Measurements from ENCODE around the gene TLR7. TPM values are rescaled to one million over a fixed set of nuclear protein-coding genes. Genes with fewer than 3 reads are reported as not detected.

TLR7 gene
- total RNA-seq, 1 donor: not detected

DNA sequence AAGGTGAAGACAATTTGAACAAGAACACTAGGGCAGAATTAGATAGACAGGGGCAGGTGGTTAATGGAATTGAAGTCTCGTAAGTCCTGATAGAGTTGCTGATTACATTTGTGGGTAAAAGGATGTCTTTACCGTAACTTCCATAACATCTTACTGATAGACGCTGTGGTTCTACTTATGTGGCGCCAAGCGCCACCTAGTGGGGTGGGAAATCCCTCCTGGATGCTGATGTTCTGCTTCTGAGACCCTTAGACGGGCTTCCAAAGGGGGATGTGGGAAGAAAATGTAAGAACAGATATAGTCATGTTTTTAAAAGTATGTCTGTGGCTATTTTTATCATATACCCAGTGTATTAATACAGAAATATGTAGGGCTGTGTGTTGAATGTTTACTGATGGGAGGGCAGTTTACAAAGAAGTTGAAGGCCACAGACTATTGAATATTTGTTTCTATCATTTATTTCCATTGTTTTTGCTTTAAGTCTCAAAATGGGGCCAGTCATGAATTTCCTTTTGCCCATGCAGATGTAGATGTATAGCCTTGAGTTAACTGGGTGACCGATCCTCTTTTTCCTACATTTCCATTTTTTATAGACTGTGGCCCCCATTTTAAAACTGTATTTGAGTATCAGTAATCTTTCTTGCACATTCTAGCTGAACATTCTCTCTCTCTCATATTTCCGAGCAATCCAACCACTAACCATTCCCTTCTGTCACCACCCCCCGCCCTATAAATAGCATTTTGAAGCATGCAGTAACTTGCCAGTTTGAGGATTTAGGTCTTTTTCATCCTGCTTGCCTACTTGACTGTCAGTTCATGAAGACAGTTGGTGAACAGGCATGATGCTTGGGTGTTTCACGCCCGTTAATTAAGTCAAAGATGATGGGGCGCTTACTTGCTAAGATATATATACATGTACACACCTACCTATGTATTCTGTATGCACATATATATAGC lies 27.5 kb downstream of the TLR7 start:
- DNase-seq (ENCODE audit: low read depth): peak; percentile 43
- TF ChIP-seq, protein P1, sequence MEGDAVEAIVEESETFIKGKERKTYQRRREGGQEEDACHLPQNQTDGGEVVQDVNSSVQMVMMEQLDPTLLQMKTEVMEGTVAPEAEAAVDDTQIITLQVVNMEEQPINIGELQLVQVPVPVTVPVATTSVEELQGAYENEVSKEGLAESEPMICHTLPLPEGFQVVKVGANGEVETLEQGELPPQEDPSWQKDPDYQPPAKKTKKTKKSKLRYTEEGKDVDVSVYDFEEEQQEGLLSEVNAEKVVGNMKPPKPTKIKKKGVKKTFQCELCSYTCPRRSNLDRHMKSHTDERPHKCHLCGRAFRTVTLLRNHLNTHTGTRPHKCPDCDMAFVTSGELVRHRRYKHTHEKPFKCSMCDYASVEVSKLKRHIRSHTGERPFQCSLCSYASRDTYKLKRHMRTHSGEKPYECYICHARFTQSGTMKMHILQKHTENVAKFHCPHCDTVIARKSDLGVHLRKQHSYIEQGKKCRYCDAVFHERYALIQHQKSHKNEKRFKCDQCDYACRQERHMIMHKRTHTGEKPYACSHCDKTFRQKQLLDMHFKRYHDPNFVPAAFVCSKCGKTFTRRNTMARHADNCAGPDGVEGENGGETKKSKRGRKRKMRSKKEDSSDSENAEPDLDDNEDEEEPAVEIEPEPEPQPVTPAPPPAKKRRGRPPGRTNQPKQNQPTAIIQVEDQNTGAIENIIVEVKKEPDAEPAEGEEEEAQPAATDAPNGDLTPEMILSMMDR (IDR thresholded peaks at IDR 0.05; ENCODE audit: insufficient read depth, low read depth, low read length): peak; percentile 65
- no peak overlapping the region for H3K4me3 ChIP-seq (ENCODE audit: low read depth, low read length)

DNA sequence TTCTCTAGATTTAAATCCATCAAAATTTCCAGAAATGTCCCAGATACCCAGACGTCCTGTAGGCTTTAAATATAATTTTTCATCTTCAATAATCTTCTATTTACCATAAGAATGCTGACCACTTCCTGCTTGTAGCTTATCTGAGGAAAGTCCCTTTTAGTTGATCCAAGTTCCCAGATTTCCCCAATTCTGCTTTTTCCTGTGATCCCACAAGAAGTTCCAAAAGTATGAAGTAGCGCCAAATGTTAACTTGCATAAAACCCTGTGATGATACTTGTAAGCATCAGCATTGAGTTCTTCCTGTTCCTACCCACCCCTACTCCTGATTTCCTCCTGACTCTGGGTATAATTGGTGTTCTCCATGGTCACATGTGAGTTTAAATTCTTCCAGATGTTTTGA lies 29.0 kb downstream of the TLR7 start:
- DNase-seq (ENCODE audit: low read depth): peak; percentile 12
- TF ChIP-seq, protein P1 (IDR thresholded peaks at IDR 0.05; ENCODE audit: insufficient read depth, low read depth, low read length): no peak
- H3K4me3 ChIP-seq (ENCODE audit: low read depth, low read length): no peak overlapping the region

DNA sequence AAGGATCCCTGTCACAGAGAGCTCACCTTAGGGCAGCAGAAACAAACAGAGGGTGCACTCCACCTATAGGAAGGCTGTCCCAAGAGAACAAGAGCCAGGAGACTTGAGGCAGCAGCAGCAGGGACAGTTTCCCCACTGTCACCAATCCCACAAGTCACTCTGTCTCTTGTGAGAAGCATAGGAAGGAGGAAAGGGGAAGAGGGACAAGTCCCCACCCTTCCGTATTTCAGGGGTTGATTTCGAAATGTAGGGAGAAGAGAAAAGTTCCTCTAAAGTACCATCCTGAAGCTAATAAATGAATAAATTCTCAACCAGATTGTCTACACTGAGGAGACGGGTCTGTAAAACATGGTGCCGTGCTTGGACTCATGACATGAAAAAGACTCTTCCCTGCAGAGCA lies 30.1 kb downstream of the TLR7 start:
- no peak for DNase-seq (ENCODE audit: low read depth)
- no peak overlapping the region for H3K4me3 ChIP-seq (ENCODE audit: low read depth, low read length)
- TF ChIP-seq, protein P1 (IDR thresholded peaks at IDR 0.05; ENCODE audit: insufficient read depth, low read depth, low read length): no peak

DNA sequence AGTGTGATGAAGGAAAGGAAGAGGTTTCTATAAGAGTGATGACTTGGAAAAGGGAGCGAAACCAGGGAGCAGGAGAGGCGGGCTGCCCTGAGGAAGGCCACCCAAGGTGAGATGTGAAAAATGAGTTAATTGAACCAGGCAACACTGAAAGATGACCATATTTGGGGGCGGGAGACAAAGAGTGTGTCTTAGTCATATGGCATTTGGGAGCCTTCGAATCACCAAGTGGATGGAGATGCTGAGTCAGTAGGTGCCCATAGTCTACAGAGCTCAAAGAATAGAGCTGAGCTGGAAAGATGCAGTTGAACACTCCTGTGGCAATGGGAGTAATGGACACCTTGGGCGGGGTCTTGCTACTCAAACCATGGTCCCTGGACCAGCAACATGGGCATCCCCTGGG lies 31.2 kb downstream of the TLR7 start:
- no peak for DNase-seq (ENCODE audit: low read depth)
- TF ChIP-seq, protein P1 (IDR thresholded peaks at IDR 0.05; ENCODE audit: insufficient read depth, low read depth, low read length): no peak
- H3K4me3 ChIP-seq (ENCODE audit: low read depth, low read length): no peak overlapping the region

DNA sequence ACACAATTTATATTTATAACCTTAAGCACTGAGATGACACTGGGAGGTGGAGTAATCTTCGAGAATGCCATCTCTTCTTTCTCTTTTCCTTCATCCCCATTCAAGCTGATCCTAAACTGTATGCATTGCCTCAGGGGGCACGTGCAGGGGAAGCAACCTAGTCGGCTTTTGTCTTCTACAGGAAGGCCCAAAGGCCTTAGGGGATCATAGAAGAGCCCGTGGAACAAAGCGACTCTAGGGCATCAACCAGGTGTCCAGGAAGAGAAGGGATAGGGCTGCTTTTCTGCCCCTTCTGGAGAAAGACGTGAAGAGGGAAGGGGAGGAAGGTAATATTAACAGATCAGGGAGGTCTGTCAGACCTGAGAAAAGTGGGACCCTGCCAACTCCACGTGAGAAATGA lies 32.6 kb downstream of the TLR7 start:
- TF ChIP-seq, protein P1 (IDR thresholded peaks at IDR 0.05; ENCODE audit: insufficient read depth, low read depth, low read length): no peak
- DNase-seq (ENCODE audit: low read depth): no peak
- no peak overlapping the region for H3K4me3 ChIP-seq (ENCODE audit: low read depth, low read length)

DNA sequence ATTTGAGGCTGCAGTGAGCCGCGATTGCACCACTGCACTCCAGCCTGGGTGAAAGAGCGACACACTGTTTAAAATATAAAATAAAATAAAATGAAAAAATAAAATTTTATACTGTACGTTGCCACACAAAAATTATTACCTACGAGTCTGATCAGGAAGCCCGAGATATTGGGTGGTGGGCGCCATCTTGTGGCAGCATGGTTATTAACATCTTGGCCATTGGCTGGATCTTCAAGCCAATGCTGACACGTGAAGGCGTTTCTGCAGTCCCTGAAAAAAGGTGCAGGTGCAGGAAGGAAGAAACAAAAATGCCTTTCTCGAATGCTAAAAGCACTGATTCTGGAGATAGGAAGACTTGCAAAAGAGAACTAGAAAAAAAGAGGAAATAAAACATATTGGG lies 34.6 kb downstream of the TLR7 start:
- H3K4me3 ChIP-seq (ENCODE audit: low read depth, low read length): no peak overlapping the region
- TF ChIP-seq, protein P1 (IDR thresholded peaks at IDR 0.05; ENCODE audit: insufficient read depth, low read depth, low read length): peak; percentile 59
- peak; percentile 51 for DNase-seq (ENCODE audit: low read depth)

Measured in fibroblast of villous mesenchyme (primary cell).